B cell (primary cell): ENCODE data around the gene ARL14EP. TPM values are rescaled to one million over a fixed set of nuclear protein-coding genes. Genes with fewer than 3 reads are reported as not detected.

Experiments used
- ATAC-seq: fragments of 200-7000 bp; cut with Tn5 transposase; one replicate; pipeline ENCODE4 v1.10.0; 2021; ENCODE audit warnings: low read depth, mild to moderate bottlenecking, moderate number of reproducible peaks, moderate library complexity
- CTCF ChIA-PET: fragments of 350-600 bp; sonication (Branson Sonifier 250); formaldehyde crosslinking; loops from one replicate; lab custom pipeline; 2021; ENCODE audit warnings: antibody characterized with exemption, inconsistent platforms; lab: Charles Lee
- POLR2A ChIA-PET: fragments of 350-600 bp; sonication (Branson Sonifier 250); formaldehyde crosslinking; loops from one replicate; lab custom pipeline; 2021; ENCODE audit warnings: antibody characterized with exemption; lab: Charles Lee
- DNase-seq: peaks from one replicate; pipeline ENCODE4 v3.0.0; 2013
- H2AFZ ChIP-seq: 2 replicates; pipeline ENCODE4 v1.6.1; 2012; ENCODE audit warnings: mild to moderate bottlenecking, low read depth, low read length; ENCODE audit not compliant: insufficient read depth, poor library complexity, severe bottlenecking
- H3K27ac ChIP-seq, 2 donors: 1 replicate in 1 of 2; 2 replicates in 1 of 2; pipeline ENCODE4 v1.5.1; 2012 to 2013; ENCODE audit warnings: low read length in 2 of 2, mild to moderate bottlenecking in 2 of 2, moderate library complexity in 1 of 2
- H3K27me3 ChIP-seq, 4 experiments: fragments of 200-600 bp in 1 of 4; sonication (generic) in 1 of 4; replicated peaks in 1 of 4; 1 replicate in 2 of 4; 2 replicates in 2 of 4; pipeline versions ENCODE4 v1.6.1 to v1.7.0; 2013 to 2016; ENCODE audit warnings: low read length in 3 of 4, mild to moderate bottlenecking in 2 of 4, mixed read lengths in 1 of 4, moderate library complexity in 1 of 4; ENCODE audit not compliant: insufficient read depth in 4 of 4, control insufficient read depth in 3 of 4; ENCODE audit errors: control extremely low read depth in 1 of 4
- H3K36me3 ChIP-seq, 2 experiments: replicated peaks in 1 of 2; 1 replicate in 1 of 2; 2 replicates in 1 of 2; pipeline versions ENCODE4 v1.6.1 to v1.7.1; 2013; ENCODE audit warnings: low read length in 1 of 2; ENCODE audit not compliant: insufficient read depth in 2 of 2, control insufficient read depth in 1 of 2; ENCODE audit errors: control extremely low read depth in 1 of 2, extremely low read depth in 1 of 2
- H3K4me1 ChIP-seq, 2 donors: fragments of 200-600 bp in 1 of 2; sonication (generic) in 1 of 2; 1 replicate in 1 of 2; 2 replicates in 1 of 2; pipeline versions ENCODE4 v1.5.1 to v1.6.1; 2013 to 2017; ENCODE audit warnings: low read length in 2 of 2; ENCODE audit not compliant: control insufficient read depth in 2 of 2, insufficient read depth in 2 of 2
- H3K4me2 ChIP-seq: replicated peaks from 2 replicates; pipeline ENCODE3; 2012; ENCODE audit warnings: mild to moderate bottlenecking, low read depth, low read length; ENCODE audit not compliant: poor library complexity, severe bottlenecking
- H3K4me3 ChIP-seq, 5 experiments: fragments of 200-600 bp in 1 of 5; sonication (generic) in 1 of 5; 1 replicate in 3 of 5; 2 replicates in 2 of 5; pipeline versions ENCODE4 v1.5.1 to v1.7.0; 2011 to 2016; ENCODE audit warnings: low read length in 4 of 5, mild to moderate bottlenecking in 4 of 5, low read depth in 2 of 5, control low read depth in 1 of 5, moderate library complexity in 1 of 5; ENCODE audit not compliant: insufficient read depth in 1 of 5; ENCODE audit errors: control extremely low read depth in 1 of 5, extremely low read depth in 1 of 5
- H3K79me2 ChIP-seq: fragments of 200-600 bp; sonication (generic); one replicate; pipeline ENCODE4 v1.6.0; 2016; ENCODE audit warnings: low read length; ENCODE audit not compliant: control insufficient read depth, insufficient read depth
- H3K9ac ChIP-seq: fragments of 200-600 bp; sonication (generic); 2 replicates; pipeline ENCODE4 v1.6.1; 2017; ENCODE audit warnings: mild to moderate bottlenecking, low read length, moderate library complexity
- H3K9me3 ChIP-seq, 3 donors: one replicate each; pipeline versions ENCODE4 v1.6.1 to v1.7.1; 2013; ENCODE audit warnings: low read length in 2 of 3; ENCODE audit not compliant: control insufficient read depth in 2 of 3, insufficient read depth in 1 of 3; ENCODE audit errors: control extremely low read depth in 1 of 3
- H4K20me1 ChIP-seq: 2 replicates; pipeline ENCODE4 v1.6.0; 2012; ENCODE audit warnings: mild to moderate bottlenecking, low read length; ENCODE audit not compliant: insufficient read depth, control insufficient read depth, poor library complexity, severe bottlenecking
- H3K27ac Mint-ChIP-seq: one replicate; pipeline ENCODE4 v1.8.0; 2021; ENCODE audit warnings: mixed read lengths
- H3K27me3 Mint-ChIP-seq: one replicate; pipeline ENCODE4 v1.8.0; 2021; ENCODE audit warnings: mixed read lengths
- H3K4me1 Mint-ChIP-seq: one replicate; pipeline ENCODE4 v1.8.0; 2021; ENCODE audit warnings: mixed read lengths
- H3K4me3 Mint-ChIP-seq: one replicate; pipeline ENCODE4 v1.8.0; 2021; ENCODE audit warnings: mixed read lengths
- H3K9me3 Mint-ChIP-seq: one replicate; pipeline ENCODE4 v1.8.0; 2022; ENCODE audit warnings: mixed read lengths; ENCODE audit not compliant: insufficient read depth
- EZH2 ChIP-seq: IDR thresholded peaks from 2 replicates; pipeline ENCODE4 v1.6.1; 2012; ENCODE audit warnings: borderline replicate concordance, low read depth, mild to moderate bottlenecking, moderate library complexity, low read length; ENCODE audit not compliant: insufficient read depth, poor library complexity, severe bottlenecking
- WGBS: methylation state at CpG from one replicate; pipeline ENCODE4 v1.1.5; 2013; ENCODE audit warnings: missing lambda C conversion rate; ENCODE audit not compliant: insufficient coverage; 5-methylcytosine and 5-hydroxymethylcytosine counted together
- intact Hi-C: fragments of 100-400 bp; cut with micrococcal nuclease; formaldehyde crosslinking; loops from one replicate; pipeline ENCODE4 v1.10.0; 2022
- polyA plus RNA-seq: library from polyadenylated mRNA; depleted of rRNA; stranded (reverse); fragments of >200 nt; gene quantifications from 2 replicates; pipeline ENCODE4 v1.2.3, GENCODE V29; 2012
- total RNA-seq, 2 donors: library from RNA; stranded (reverse); fragments of 120-200 nt in 1 of 2; gene quantifications; 1 replicate in 1 of 2; 2 replicates in 1 of 2; pipeline versions ENCODE4 v1.2.3 to v1.2.4, GENCODE V29; 2013 to 2022
- TF ChIP-seq, protein P1 (sequence below): fragments of 200-600 bp; IDR thresholded peaks from one replicate; pipeline ENCODE4 v1.8.0; 2022; ENCODE audit warnings: antibody characterized with exemption, mild to moderate bottlenecking

Gene ARL14EP
- total and polyA plus RNA-seq, 2 donors (not counting 1 experiment from before 2014, with no cell fraction given) = 19.9 to 47.3 TPM

- Histone ChIP-seq H3K79me2 (no peaks in the 10 kb centered on the region), H2AFZ (peak overlapping the region; percentile 48), H3K27ac (no peak overlapping the region), H4K20me1 (no peaks in the 10 kb centered on the region), H3K4me1 (peaks cover 12 to 19% of the 10 kb centered on the region in 2 donors), H3K9ac (no peak overlapping the region), H3K27me3 (no peaks in the 10 kb centered on the region), H3K36me3 (no peaks in the 10 kb centered on the region), H3K9me3 (peaks cover 0 to 3% (median 0%) of the 10 kb centered on the region in 3 donors), H3K4me2 (peak overlapping the region; percentile 42), H3K4me3 (no peak overlapping the region)
- H3K27ac Mint-ChIP-seq = no peak overlapping the region
- ATAC-seq (no peak), DNase-seq (no peak)
- 68% methylated on average over 5 of the region's 7 CpGs for WGBS
- no peak for TF ChIP-seq EZH2
- TF ChIP-seq, protein P1, sequence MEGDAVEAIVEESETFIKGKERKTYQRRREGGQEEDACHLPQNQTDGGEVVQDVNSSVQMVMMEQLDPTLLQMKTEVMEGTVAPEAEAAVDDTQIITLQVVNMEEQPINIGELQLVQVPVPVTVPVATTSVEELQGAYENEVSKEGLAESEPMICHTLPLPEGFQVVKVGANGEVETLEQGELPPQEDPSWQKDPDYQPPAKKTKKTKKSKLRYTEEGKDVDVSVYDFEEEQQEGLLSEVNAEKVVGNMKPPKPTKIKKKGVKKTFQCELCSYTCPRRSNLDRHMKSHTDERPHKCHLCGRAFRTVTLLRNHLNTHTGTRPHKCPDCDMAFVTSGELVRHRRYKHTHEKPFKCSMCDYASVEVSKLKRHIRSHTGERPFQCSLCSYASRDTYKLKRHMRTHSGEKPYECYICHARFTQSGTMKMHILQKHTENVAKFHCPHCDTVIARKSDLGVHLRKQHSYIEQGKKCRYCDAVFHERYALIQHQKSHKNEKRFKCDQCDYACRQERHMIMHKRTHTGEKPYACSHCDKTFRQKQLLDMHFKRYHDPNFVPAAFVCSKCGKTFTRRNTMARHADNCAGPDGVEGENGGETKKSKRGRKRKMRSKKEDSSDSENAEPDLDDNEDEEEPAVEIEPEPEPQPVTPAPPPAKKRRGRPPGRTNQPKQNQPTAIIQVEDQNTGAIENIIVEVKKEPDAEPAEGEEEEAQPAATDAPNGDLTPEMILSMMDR = no peak
- H3K9me3 Mint-ChIP-seq = no peaks in the 10 kb centered on the region
- no peaks in the 10 kb centered on the region for H3K27me3 Mint-ChIP-seq
- intact Hi-C loops = no loop called here
- peak overlapping the region; percentile 1 for H3K4me3 Mint-ChIP-seq
- POLR2A ChIA-PET = no interaction called here
- CTCF ChIA-PET = no interaction called here
- peaks cover 13% of the 10 kb centered on the region for H3K4me1 Mint-ChIP-seq
These were observed 41.2 kb upstream of the ARL14EP start for GRCh38 chr11:30281476-30282288.

- Mint-ChIP-seq H3K4me1 (peaks cover 13% of the 10 kb centered on the region), H3K4me3 (no peak overlapping the region), H3K27me3 (no peaks in the 10 kb centered on the region), H3K9me3 (no peaks in the 10 kb centered on the region), H3K27ac (no peak overlapping the region)
- H3K9me3 ChIP-seq = peaks cover 0 to 3% (median 0%) of the 10 kb centered on the region in 3 donors
- TF ChIP-seq EZH2 = no peak
- TF ChIP-seq, protein P1 = no peak
- H4K20me1 ChIP-seq = no peaks in the 10 kb centered on the region
- peaks cover 12 to 19% of the 10 kb centered on the region in 2 donors for H3K4me1 ChIP-seq
- intact Hi-C loops = no loop called here
- POLR2A ChIA-PET = no interaction called here
- no peak overlapping the region for H3K27ac ChIP-seq
- no peak for ATAC-seq
- H2AFZ ChIP-seq = no peak overlapping the region
- no peak overlapping the region for H3K9ac ChIP-seq
- H3K36me3 ChIP-seq = no peaks in the 10 kb centered on the region
- peak overlapping the region; percentile 42 for H3K4me2 ChIP-seq
- no peak for DNase-seq
- no peaks in the 10 kb centered on the region for H3K79me2 ChIP-seq
- 0% methylated on average over 3 of the region's 3 CpGs for WGBS
- CTCF ChIA-PET = no interaction called here
- no peaks in the 10 kb centered on the region for H3K27me3 ChIP-seq
- H3K4me3 ChIP-seq = no peak overlapping the region
These were observed 40.6 kb upstream of the ARL14EP start for GRCh38 chr11:30282289-30282631.
